Adrenal gland (tissue), 5 donors: ENCODE results near the gene SSC5D.

ENCODE experiments used
- POLR2A ChIP-seq, 2 donors: fragments of 450-650 bp; IDR thresholded peaks; one replicate each; pipeline ENCODE4 v1.6.1; 2017; ENCODE audit warnings: antibody characterized with exemption in 2 of 2, mild to moderate bottlenecking in 2 of 2, moderate library complexity in 1 of 2
- TF ChIP-seq, protein P1 (sequence below), 6 experiments: fragments of 450-650 bp in 4 of 6; fragments of 200-600 bp in 2 of 6; sonication (generic) in 1 of 6; IDR thresholded peaks; 1 replicate in 5 of 6; 2 replicates in 1 of 6; pipeline versions ENCODE4 v1.5.1 to v1.8.0; 2016 to 2021; ENCODE audit warnings: antibody characterized with exemption in 6 of 6, mild to moderate bottlenecking in 2 of 6, moderate library complexity in 1 of 6
- donor health status: DM: no; HTN: no; CAD: no.

DNA sequence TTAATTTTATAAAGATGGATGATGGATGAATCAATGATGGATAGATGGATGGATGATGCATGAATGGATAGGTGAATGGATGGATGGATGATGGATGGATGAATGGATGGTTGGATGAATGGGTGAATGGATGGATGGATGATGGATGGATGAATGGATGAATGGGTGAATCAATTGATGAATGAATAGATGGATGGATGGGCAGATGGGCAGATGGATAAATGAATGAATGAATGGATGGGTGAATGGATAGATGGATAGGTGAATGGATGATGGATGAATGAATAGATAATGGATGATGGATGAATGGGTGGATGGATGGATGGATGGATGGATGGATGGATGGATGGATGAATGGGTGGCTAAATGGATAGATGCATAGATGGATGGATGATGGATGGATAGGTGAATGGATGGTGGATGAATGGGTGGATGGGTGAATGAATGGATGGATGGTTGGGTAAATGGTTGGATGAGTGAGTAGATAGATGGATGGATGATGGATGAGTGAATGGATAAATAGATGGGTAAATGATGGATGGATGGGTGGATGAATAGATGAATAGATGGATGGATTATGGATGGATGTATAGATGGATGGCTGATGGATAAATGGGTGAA is 79.6 kb downstream of the SSC5D start:
- TF ChIP-seq, protein P1, sequence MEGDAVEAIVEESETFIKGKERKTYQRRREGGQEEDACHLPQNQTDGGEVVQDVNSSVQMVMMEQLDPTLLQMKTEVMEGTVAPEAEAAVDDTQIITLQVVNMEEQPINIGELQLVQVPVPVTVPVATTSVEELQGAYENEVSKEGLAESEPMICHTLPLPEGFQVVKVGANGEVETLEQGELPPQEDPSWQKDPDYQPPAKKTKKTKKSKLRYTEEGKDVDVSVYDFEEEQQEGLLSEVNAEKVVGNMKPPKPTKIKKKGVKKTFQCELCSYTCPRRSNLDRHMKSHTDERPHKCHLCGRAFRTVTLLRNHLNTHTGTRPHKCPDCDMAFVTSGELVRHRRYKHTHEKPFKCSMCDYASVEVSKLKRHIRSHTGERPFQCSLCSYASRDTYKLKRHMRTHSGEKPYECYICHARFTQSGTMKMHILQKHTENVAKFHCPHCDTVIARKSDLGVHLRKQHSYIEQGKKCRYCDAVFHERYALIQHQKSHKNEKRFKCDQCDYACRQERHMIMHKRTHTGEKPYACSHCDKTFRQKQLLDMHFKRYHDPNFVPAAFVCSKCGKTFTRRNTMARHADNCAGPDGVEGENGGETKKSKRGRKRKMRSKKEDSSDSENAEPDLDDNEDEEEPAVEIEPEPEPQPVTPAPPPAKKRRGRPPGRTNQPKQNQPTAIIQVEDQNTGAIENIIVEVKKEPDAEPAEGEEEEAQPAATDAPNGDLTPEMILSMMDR (IDR thresholded peaks at IDR 0.05): no peak
- TF ChIP-seq POLR2A (IDR thresholded peaks at IDR 0.05): no peak
